HepG2 (cell line): ENCODE measurements around the gene FASTK. TPM values are rescaled to one million over a fixed set of nuclear protein-coding genes. Genes with fewer than 3 reads are reported as not detected.

ENCODE experiments used
- ATAC-seq: fragments of 200-7000 bp; cut with Tn5 transposase; 3 replicates; pipeline ENCODE4 v1.9.1; 2020; ENCODE audit warnings: mild to moderate bottlenecking, moderate library complexity
- BruUV-seq: library from RNA; stranded (reverse); fragments of 400-500 nt; replicated peaks from 2 replicates; lab custom pipeline; 2021; lab: Mats Ljungman, UMichigan
- CTCF ChIA-PET: fragments of 300-600 bp; formaldehyde crosslinking; extraction: SDS; loops from one replicate; lab custom pipeline; 2021; ENCODE audit warnings: low total read pairs, inconsistent platforms, low intra/inter-chr PET ratio; lab: Yijun Ruan, JAX
- POLR2A ChIA-PET: fragments of 350-600 bp; sonication (Branson Sonifier 250); formaldehyde crosslinking; loops from one replicate; lab custom pipeline; 2020; ENCODE audit warnings: antibody characterized with exemption, inconsistent platforms; lab: Yijun Ruan, JAX
- DNase-seq: peaks from one replicate; pipeline ENCODE4 v3.0.0-alpha.2; 2015; ENCODE audit warnings: low spot score
- FAIRE-seq: peaks from 3 replicates; lab custom pipeline; 2011; peaks lifted over from hg19 to GRCh38; lab: Jason Lieb, UNC
- H2AFZ ChIP-seq: one replicate; pipeline ENCODE4 v1.6.1; 2011; ENCODE audit warnings: low read length, inconsistent platforms
- H3K27ac ChIP-seq: fragments of 300-600 bp; 3 replicates; pipeline ENCODE4 v1.8.0; 2011; ENCODE audit warnings: mixed run types, mild to moderate bottlenecking, mixed read lengths, low read length, inconsistent platforms; ENCODE audit not compliant: insufficient read depth; ENCODE audit errors: extremely low read length
- H3K27me3 ChIP-seq, 2 experiments: fragments of 200-600 bp in 1 of 2; 2 replicates in 1 of 2; 3 replicates in 1 of 2; pipeline versions ENCODE4 v1.6.0 to v1.8.0; 2011; ENCODE audit warnings: low read length in 2 of 2, mild to moderate bottlenecking in 2 of 2, moderate library complexity in 2 of 2, inconsistent platforms in 1 of 2; ENCODE audit not compliant: insufficient read depth in 2 of 2, control insufficient read depth in 1 of 2
- H3K36me3 ChIP-seq, 2 experiments: fragments of 200-600 bp in 1 of 2; replicated peaks in 1 of 2; 2 replicates in 1 of 2; 3 replicates in 1 of 2; pipeline versions ENCODE4 v1.5.1 to v1.8.0; 2011; ENCODE audit warnings: low read length in 2 of 2, inconsistent platforms in 1 of 2; ENCODE audit not compliant: insufficient read depth in 2 of 2, control insufficient read depth in 1 of 2
- H3K4me1 ChIP-seq: 2 replicates; pipeline ENCODE4 v1.5.1; 2012; ENCODE audit warnings: low read length, inconsistent platforms; ENCODE audit not compliant: insufficient read depth
- H3K4me2 ChIP-seq: 2 replicates; pipeline ENCODE4 v1.6.0; 2011; ENCODE audit warnings: low read depth, low read length, inconsistent platforms
- H3K4me3 ChIP-seq, 3 experiments: fragments of 200-600 bp in 1 of 3; sonication (generic), shearing (Covaris generic) in 1 of 3; replicated peaks in 1 of 3; 2 replicates each; pipeline ENCODE4 v1.5.1; 2011 to 2016; ENCODE audit warnings: low read length in 3 of 3, inconsistent platforms in 2 of 3, low read depth in 2 of 3, mild to moderate bottlenecking in 2 of 3, control low read depth in 1 of 3, mixed read lengths in 1 of 3; ENCODE audit not compliant: insufficient read depth in 1 of 3
- H3K79me2 ChIP-seq: one replicate; pipeline ENCODE4 v1.6.1; 2011; ENCODE audit warnings: low read length, inconsistent platforms; ENCODE audit not compliant: insufficient read depth
- H3K9ac ChIP-seq: 2 replicates; pipeline ENCODE4 v1.6.0; 2011; ENCODE audit warnings: mild to moderate bottlenecking, low read depth, low read length, inconsistent platforms; ENCODE audit not compliant: insufficient read depth
- H3K9me3 ChIP-seq: 2 replicates; pipeline ENCODE4 v1.5.1; 2012; ENCODE audit warnings: mild to moderate bottlenecking, low read length
- H4K20me1 ChIP-seq: 2 replicates; pipeline ENCODE4 v1.6.0; 2011; ENCODE audit warnings: inconsistent platforms, mild to moderate bottlenecking, low read length, moderate library complexity; ENCODE audit not compliant: insufficient read depth
- ARNT2 ChIP-seq: sonication (generic); formaldehyde crosslinking; IDR thresholded peaks from 2 replicates; pipeline ENCODE4 v1.8.0; 2022; ENCODE audit warnings: mild to moderate bottlenecking, low read depth, missing genetic modification reagents, moderate library complexity
- ELF3 ChIP-seq: IDR thresholded peaks from 2 replicates; pipeline ENCODE4 v1.6.1; 2016; ENCODE audit warnings: missing genetic modification reagents, missing compliant biosample characterization
- JUNB ChIP-seq: sonication (generic); formaldehyde crosslinking; IDR thresholded peaks from 2 replicates; pipeline ENCODE4 v1.8.0; 2022; ENCODE audit warnings: missing genetic modification reagents, mild to moderate bottlenecking, borderline replicate concordance
- MED13 ChIP-seq: sonication (generic); formaldehyde crosslinking; IDR thresholded peaks from 2 replicates; pipeline ENCODE4 v1.5.0; 2020; ENCODE audit warnings: missing genetic modification reagents
- MYC ChIP-seq: sonication (generic); formaldehyde crosslinking; IDR thresholded peaks from 2 replicates; pipeline ENCODE4 v1.9.0; 2021; ENCODE audit warnings: missing genetic modification reagents, borderline replicate concordance
- PITX1 ChIP-seq: sonication (generic); formaldehyde crosslinking; IDR thresholded peaks from 2 replicates; pipeline ENCODE4 v1.5.1; 2020; ENCODE audit warnings: mild to moderate bottlenecking, missing genetic modification reagents
- RELA ChIP-seq: sonication (generic); formaldehyde crosslinking; IDR thresholded peaks from 2 replicates; pipeline ENCODE4 v1.4.0; 2020; ENCODE audit warnings: missing genetic modification reagents
- SP1 ChIP-seq, 2 experiments: fragments of 450-650 bp in 1 of 2; sonication (generic) in 1 of 2; formaldehyde crosslinking in 1 of 2; IDR thresholded peaks; 2 replicates each; pipeline versions ENCODE4 v1.4.0 to v1.6.1; 2016 to 2020; ENCODE audit warnings: missing genetic modification reagents in 1 of 2
- TGIF2 ChIP-seq: IDR thresholded peaks from 2 replicates; pipeline ENCODE4 v1.6.1; 2016; ENCODE audit warnings: control low read depth, missing compliant biosample characterization
- ZBTB7B ChIP-seq: sonication (generic); formaldehyde crosslinking; IDR thresholded peaks from 2 replicates; pipeline ENCODE4 v1.4.0; 2020; ENCODE audit warnings: missing genetic modification reagents
- ZNF160 ChIP-seq: sonication (generic); formaldehyde crosslinking; IDR thresholded peaks from 2 replicates; pipeline ENCODE4 v1.8.0; 2022; ENCODE audit warnings: mild to moderate bottlenecking, inconsistent platforms, missing genetic modification reagents
- ZNF225 ChIP-seq: sonication (generic); formaldehyde crosslinking; IDR thresholded peaks from 2 replicates; pipeline ENCODE4 v1.4.0; 2020; ENCODE audit warnings: mild to moderate bottlenecking, missing genetic modification reagents
- ZNF737 ChIP-seq: sonication (generic); formaldehyde crosslinking; IDR thresholded peaks from 2 replicates; pipeline ENCODE4 v1.5.0; 2020; ENCODE audit warnings: missing genetic modification reagents, mild to moderate bottlenecking, borderline replicate concordance
- WGBS: methylation state at CpG from one replicate; pipeline ENCODE4 v1.1.6; 2017; ENCODE audit warnings: low lambda C conversion rate; 5-methylcytosine and 5-hydroxymethylcytosine counted together
- in situ Hi-C: cut with HindIII; loops from 2 replicates; pipeline ENCODE4 v1.10.0; 2017; ENCODE audit warnings: low pct_unique_long_range_greater_than_20kb; ENCODE audit not compliant: extremely low pct_ligation_motif_present
- intact Hi-C: fragments of 100-400 bp; cut with micrococcal nuclease; formaldehyde crosslinking; loops from one replicate; pipeline ENCODE4 v1.10.0; 2022; ENCODE audit not compliant: unreplicated experiment
- polyA plus RNA-seq, 8 experiments: library from polyadenylated mRNA; depleted of rRNA in 3 of 8; stranded (reverse) in 7 of 8; unstranded in 1 of 8; fragments of >200 nt; fragmentation: Illumina TruSeq in 4 of 8; extraction: Trizol in 4 of 8; gene quantifications; 2 replicates each; pipeline versions ENCODE4 v1.2.1 to v1.2.3, GENCODE V29; 2011 to 2016; ENCODE audit warnings: low read depth in 4 of 8, missing spikeins in 1 of 8, mixed read lengths in 1 of 8; ENCODE audit not compliant: insufficient read depth in 1 of 8
- total RNA-seq, 5 experiments: library from RNA; depleted of rRNA; stranded (reverse); fragments of >200 nt; fragmentation: Illumina TruSeq; extraction: Trizol; gene quantifications; 2 replicates each; pipeline ENCODE4 v1.2.3, GENCODE V29; 2016; ENCODE audit warnings: low read depth in 1 of 5
- TF ChIP-seq, protein P1 (sequence below): sonication (generic); formaldehyde crosslinking; IDR thresholded peaks from 2 replicates; pipeline ENCODE4 v1.4.0; 2020; ENCODE audit warnings: missing genetic modification reagents
- TF ChIP-seq, protein P2 (sequence below): sonication (generic); formaldehyde crosslinking; IDR thresholded peaks from 2 replicates; pipeline ENCODE4 v1.5.0; 2020; ENCODE audit warnings: mild to moderate bottlenecking, low read depth, missing genetic modification reagents, borderline replicate concordance
- TF ChIP-seq, protein P3 (sequence below): sonication (generic); formaldehyde crosslinking; IDR thresholded peaks from 2 replicates; pipeline ENCODE4 v1.5.0; 2020; ENCODE audit warnings: mild to moderate bottlenecking, missing genetic modification reagents, borderline replicate concordance
- TF ChIP-seq, protein P4 (sequence below): IDR thresholded peaks from 2 replicates; pipeline ENCODE4 v1.6.1; 2016; ENCODE audit warnings: missing genetic modification reagents, missing compliant biosample characterization
- TF ChIP-seq, protein P5 (sequence below): sonication (generic); formaldehyde crosslinking; IDR thresholded peaks from 2 replicates; pipeline ENCODE4 v1.8.0; 2022; ENCODE audit warnings: mild to moderate bottlenecking, missing genetic modification reagents, moderate library complexity
- TF ChIP-seq, protein P6 (sequence below): sonication (generic); formaldehyde crosslinking; IDR thresholded peaks from 2 replicates; pipeline ENCODE4 v1.9.0; 2021; ENCODE audit warnings: missing genetic modification reagents, borderline replicate concordance

Gene FASTK
- total and polyA plus RNA-seq, 2 of the 13 experiments (the other 11 are each of a cell fraction or from before 2014, with no cell fraction given) = 52.9 to 55.7 TPM

DNA sequence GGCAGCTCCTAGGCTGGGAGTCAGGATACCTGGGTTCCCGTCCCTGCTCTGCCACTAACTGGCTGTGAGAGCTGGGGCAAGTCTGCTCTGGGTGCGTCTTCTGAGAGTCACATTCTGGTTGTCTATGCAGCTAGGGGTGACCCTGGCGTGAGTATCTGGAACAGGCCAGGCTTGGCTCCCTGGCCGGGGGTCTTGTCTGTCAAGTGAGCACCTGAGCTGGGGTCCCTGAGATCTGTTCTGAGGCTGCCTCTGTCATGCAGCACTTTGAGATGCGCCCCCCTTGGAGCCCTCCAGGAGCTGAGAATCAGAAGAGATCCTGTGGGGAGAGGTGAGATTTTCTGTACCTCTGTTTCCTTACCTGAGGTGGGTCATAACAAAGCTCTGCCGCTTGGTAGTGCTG, 13.1 kb upstream of the FASTK start:
- Histone ChIP-seq H4K20me1 (peaks cover 69% of the 10 kb centered on the region), H3K79me2 (peaks cover 91% of the 10 kb centered on the region), H2AFZ (no peak overlapping the region), H3K36me3 (peaks cover 7 to 35% of the 10 kb centered on the region in 2 experiments; a peak in 4 of 5 replicates), H3K27ac (no peak overlapping the region), H3K27me3 (no peaks in the 10 kb centered on the region), H3K9me3 (no peaks in the 10 kb centered on the region), H3K4me1 (peaks cover 30% of the 10 kb centered on the region), H3K9ac (no peak overlapping the region), H3K4me3 (no peak overlapping the region), H3K4me2 (no peak overlapping the region)
- WGBS = 94% methylated on average over 2 of the region's 6 CpGs
- DNase-seq (no peak), ATAC-seq (no peak), FAIRE-seq (no peak)
- CTCF ChIA-PET = no interaction called here
- POLR2A ChIA-PET = no interaction called here
- in situ Hi-C loops = no loop called here
- intact Hi-C loops = no loop called here
- BruUV-seq = no TSS peak
- no peak for TF ChIP-seq MYC (CRISPR knock-in tag)
- no peak for TF ChIP-seq SP1 (IDR thresholded peaks at IDR 0.05)
- no peak for TF ChIP-seq SP1 (CRISPR knock-in tag; IDR thresholded peaks at IDR 0.05)
- no peak for TF ChIP-seq JUNB (CRISPR knock-in tag)
- TF ChIP-seq ZNF160 (CRISPR knock-in tag) = no peak
- no peak for TF ChIP-seq ARNT2 (CRISPR knock-in tag)
- TF ChIP-seq, protein P1, sequence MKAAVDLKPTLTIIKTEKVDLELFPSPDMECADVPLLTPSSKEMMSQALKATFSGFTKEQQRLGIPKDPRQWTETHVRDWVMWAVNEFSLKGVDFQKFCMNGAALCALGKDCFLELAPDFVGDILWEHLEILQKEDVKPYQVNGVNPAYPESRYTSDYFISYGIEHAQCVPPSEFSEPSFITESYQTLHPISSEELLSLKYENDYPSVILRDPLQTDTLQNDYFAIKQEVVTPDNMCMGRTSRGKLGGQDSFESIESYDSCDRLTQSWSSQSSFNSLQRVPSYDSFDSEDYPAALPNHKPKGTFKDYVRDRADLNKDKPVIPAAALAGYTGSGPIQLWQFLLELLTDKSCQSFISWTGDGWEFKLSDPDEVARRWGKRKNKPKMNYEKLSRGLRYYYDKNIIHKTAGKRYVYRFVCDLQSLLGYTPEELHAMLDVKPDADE (CRISPR knock-in tag) = no peak
- TF ChIP-seq RELA (CRISPR knock-in tag) = no peak
- no peak for TF ChIP-seq ZNF225 (CRISPR knock-in tag)
- no peak for TF ChIP-seq PITX1 (CRISPR knock-in tag)
- no peak for TF ChIP-seq ZBTB7B
- TF ChIP-seq, protein P2, sequence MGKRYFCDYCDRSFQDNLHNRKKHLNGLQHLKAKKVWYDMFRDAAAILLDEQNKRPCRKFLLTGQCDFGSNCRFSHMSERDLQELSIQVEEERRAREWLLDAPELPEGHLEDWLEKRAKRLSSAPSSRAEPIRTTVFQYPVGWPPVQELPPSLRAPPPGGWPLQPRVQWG (CRISPR knock-in tag) = no peak
- TF ChIP-seq MED13 = no peak
- TF ChIP-seq ZNF737 = no peak
- TF ChIP-seq ELF3 = no peak
- TF ChIP-seq TGIF2 = no peak
- TF ChIP-seq, protein P3, sequence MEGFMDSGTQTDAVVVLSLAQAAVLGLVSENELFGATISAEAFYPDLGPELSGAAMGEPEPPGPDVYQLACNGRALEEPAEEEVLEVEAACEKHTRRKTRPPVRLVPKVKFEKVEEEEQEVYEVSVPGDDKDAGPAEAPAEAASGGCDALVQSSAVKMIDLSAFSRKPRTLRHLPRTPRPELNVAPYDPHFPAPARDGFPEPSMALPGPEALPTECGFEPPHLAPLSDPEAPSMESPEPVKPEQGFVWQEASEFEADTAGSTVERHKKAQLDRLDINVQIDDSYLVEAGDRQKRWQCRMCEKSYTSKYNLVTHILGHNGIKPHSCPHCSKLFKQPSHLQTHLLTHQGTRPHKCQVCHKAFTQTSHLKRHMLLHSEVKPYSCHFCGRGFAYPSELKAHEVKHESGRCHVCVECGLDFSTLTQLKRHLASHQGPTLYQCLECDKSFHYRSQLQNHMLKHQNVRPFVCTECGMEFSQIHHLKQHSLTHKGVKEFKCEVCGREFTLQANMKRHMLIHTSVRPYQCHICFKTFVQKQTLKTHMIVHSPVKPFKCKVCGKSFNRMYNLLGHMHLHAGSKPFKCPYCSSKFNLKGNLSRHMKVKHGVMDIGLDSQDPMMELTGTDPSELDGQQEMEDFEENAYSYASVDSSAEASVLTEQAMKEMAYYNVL (CRISPR knock-in tag) = no peak
- TF ChIP-seq, protein P4, sequence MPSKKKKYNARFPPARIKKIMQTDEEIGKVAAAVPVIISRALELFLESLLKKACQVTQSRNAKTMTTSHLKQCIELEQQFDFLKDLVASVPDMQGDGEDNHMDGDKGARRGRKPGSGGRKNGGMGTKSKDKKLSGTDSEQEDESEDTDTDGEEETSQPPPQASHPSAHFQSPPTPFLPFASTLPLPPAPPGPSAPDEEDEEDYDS (CRISPR knock-in tag) = no peak
- TF ChIP-seq, protein P5, sequence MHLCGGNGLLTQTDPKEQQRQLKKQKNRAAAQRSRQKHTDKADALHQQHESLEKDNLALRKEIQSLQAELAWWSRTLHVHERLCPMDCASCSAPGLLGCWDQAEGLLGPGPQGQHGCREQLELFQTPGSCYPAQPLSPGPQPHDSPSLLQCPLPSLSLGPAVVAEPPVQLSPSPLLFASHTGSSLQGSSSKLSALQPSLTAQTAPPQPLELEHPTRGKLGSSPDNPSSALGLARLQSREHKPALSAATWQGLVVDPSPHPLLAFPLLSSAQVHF (CRISPR knock-in tag) = no peak
- TF ChIP-seq, protein P6, sequence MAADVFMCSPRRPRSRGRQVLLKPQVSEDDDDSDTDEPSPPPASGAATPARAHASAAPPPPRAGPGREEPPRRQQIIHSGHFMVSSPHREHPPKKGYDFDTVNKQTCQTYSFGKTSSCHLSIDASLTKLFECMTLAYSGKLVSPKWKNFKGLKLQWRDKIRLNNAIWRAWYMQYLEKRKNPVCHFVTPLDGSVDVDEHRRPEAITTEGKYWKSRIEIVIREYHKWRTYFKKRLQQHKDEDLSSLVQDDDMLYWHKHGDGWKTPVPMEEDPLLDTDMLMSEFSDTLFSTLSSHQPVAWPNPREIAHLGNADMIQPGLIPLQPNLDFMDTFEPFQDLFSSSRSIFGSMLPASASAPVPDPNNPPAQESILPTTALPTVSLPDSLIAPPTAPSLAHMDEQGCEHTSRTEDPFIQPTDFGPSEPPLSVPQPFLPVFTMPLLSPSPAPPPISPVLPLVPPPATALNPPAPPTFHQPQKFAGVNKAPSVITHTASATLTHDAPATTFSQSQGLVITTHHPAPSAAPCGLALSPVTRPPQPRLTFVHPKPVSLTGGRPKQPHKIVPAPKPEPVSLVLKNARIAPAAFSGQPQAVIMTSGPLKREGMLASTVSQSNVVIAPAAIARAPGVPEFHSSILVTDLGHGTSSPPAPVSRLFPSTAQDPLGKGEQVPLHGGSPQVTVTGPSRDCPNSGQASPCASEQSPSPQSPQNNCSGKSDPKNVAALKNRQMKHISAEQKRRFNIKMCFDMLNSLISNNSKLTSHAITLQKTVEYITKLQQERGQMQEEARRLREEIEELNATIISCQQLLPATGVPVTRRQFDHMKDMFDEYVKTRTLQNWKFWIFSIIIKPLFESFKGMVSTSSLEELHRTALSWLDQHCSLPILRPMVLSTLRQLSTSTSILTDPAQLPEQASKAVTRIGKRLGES (CRISPR knock-in tag) = no peak
